NCI-H1436 (cell line): ENCODE data around the gene GEMIN5.

Experiments used
- DNase-seq: peaks from one replicate; lab custom pipeline; 2025; lab: John Stamatoyannopoulos, UW

Gene GEMIN5

GRCh38 chr5:154850255-154851062 is 87.6 kb downstream of the GEMIN5 start, which contains the start of gene FAXDC2:
FAXDC2 (minus strand) TSS chr5:154850603; CDS start chr5:154838178, 12,425 bp downstream.
- DNase-seq: no peak

- DNase-seq: no peak
Measured at GRCh38 chr5:154849791-154850201, 88.2 kb downstream of the GEMIN5 start.

- DNase-seq: no peak
Measured at GRCh38 chr5:154849264-154849785, 88.7 kb downstream of the GEMIN5 start.

GRCh38 chr5:154844809-154845208 is 93.2 kb downstream of the GEMIN5 start:
- no peak for DNase-seq

DNA sequence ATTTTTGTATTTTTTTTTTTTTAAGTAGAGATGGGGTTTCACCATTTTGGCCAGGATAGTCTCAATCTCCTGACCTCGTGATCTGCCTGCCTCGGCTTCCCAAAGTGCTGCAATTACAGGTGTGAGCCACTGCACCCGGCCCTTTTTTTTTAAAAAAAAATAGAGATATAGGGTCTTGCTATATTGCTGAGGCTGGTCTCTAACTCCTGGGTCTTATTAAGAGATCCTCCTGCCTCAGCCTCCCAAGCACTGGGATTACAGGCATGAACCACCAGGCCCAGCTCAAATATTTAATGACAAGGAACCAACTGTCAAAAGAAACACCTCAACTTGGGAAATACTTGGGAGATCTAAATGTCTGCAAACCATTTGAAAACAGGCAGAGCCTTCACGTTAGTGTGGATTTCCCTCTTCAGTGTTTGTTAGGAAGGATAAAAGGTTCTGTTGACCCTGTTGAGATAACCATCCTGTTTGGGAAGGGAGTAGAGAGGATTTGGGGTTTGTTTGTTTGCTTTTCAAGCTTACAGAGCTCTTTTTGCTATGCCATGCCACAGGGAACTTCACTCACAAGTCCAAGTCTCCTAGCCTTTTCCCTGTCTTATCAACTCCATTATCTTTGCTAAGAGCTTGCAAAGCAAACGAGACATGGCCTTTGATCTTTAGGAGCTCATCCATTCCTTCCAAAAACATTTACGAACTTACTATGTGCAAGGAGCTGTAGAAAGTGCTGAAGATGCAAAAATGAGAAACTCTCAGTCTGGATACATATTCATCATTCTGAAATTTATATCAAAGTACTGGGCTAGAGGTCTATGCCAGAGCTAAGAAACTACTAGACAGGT is 95.1 kb downstream of the GEMIN5 start:
- no peak for DNase-seq

- no peak for DNase-seq
Measured at GRCh38 chr5:154841273-154841661, 96.7 kb downstream of the GEMIN5 start.

- no peak for DNase-seq
Measured at GRCh38 chr5:154840435-154841272, 97.4 kb downstream of the GEMIN5 start.
